ENCODE results near the gene SLC4A1. TPM values are rescaled to one million over a fixed set of nuclear protein-coding genes. Genes with fewer than 3 reads are reported as not detected.

The SLC4A1 gene
- total RNA-seq, 1 donor from 2014 or later = not detected

GRCh38 chr17:44198721-44199552, 69.0 kb downstream of the SLC4A1 start:
- no peak for FAIRE-seq
- no peak for TF ChIP-seq CTCF (IDR thresholded peaks at IDR 0.05; ENCODE audit: insufficient read depth, low read length, severe bottlenecking)
- peak; percentile 29 for DNase-seq (ENCODE audit: low read depth)
- Histone ChIP-seq H3K27me3 (ENCODE audit: control insufficient read depth, insufficient read depth, low read length) (no peaks in the 10 kb centered on the region), H3K36me3 (ENCODE audit: control insufficient read depth, insufficient read depth, low read length) (peaks cover 26% of the 10 kb centered on the region), H3K4me3 (ENCODE audit: low read depth, low read length) (peak overlapping the region; percentile 73)

Other genes with a start within 250 kb of the SLC4A1 start
- gene LSM12, start 201.5 kb downstream of the SLC4A1 start, total RNA-seq = 18.9 and 20.3 TPM in 2 replicates
- gene G6PC3, start 197.4 kb downstream of the SLC4A1 start, total RNA-seq = 7.6 and 9.2 TPM in 2 replicates
- gene HDAC5, start 144.5 kb downstream of the SLC4A1 start, total RNA-seq = 18.4 TPM in 2 replicates
- 0.26 and 0.64 TPM in 2 replicates for gene HROB, start 126.2 kb downstream of the SLC4A1 start, total RNA-seq
- gene ASB16, start 97.4 kb downstream of the SLC4A1 start, total RNA-seq = not detected in 2 replicates
- 20.3 and 25.6 TPM in 2 replicates for gene TMUB2, start 81.2 kb downstream of the SLC4A1 start, total RNA-seq
- gene ATXN7L3, start 68.3 kb downstream of the SLC4A1 start, total RNA-seq = 32.4 and 46.3 TPM in 2 replicates
- gene UBTF, start 48.5 kb downstream of the SLC4A1 start, total RNA-seq = 22.9 and 36.1 TPM in 2 replicates
- gene RUNDC3A, start 40.5 kb upstream of the SLC4A1 start, total RNA-seq = 0.26 and 3.1 TPM in 2 replicates
- 83.7 and 113 TPM in 2 replicates for gene SLC25A39, start 56.7 kb upstream of the SLC4A1 start, total RNA-seq
- 200 and 513 TPM in 2 replicates for gene GRN, start 77.2 kb upstream of the SLC4A1 start, total RNA-seq
- gene FAM171A2, start 95.7 kb upstream of the SLC4A1 start, total RNA-seq = 0.53 and 0.90 TPM in 2 replicates
- under 0.01 TPM in 1 of 2 replicates, not detected in the other for gene ITGA2B, start 121.5 kb upstream of the SLC4A1 start, total RNA-seq
- gene GPATCH8, start 235.3 kb upstream of the SLC4A1 start, total RNA-seq = 12.3 and 14.2 TPM in 2 replicates

Data from bronchial epithelial cell (primary cell).